ENCODE results near the gene FCHSD2.

The FCHSD2 gene

GRCh38 chr11:73159297-73159696 lies 17.2 kb upstream of the FCHSD2 start:
- H3K27me3 ChIP-seq (ENCODE audit: control insufficient read depth in 1 of 2, insufficient read depth in 2 of 2, low read length in 2 of 2): no peaks in the 10 kb centered on the region
- H3K4me3 ChIP-seq (ENCODE audit: low read length in 2 of 2): no peak overlapping the region
- H3K9me3 ChIP-seq (ENCODE audit: control insufficient read depth in 2 of 2, low read length in 2 of 2): no peaks in the 10 kb centered on the region
- H3K36me3 ChIP-seq (ENCODE audit: control insufficient read depth in 2 of 2, insufficient read depth in 2 of 2, low read length in 2 of 2): no peaks in the 10 kb centered on the region
- no peak overlapping the region for H3K9ac ChIP-seq (ENCODE audit: low read length in 2 of 2)
- H3K4me1 ChIP-seq (ENCODE audit: control insufficient read depth, insufficient read depth, low read length): peaks cover 34% of the 10 kb centered on the region
- no peak overlapping the region for H3K27ac ChIP-seq (ENCODE audit: low read length)

- H3K4me3 ChIP-seq (ENCODE audit: low read length in 2 of 2): no peak overlapping the region
- no peak overlapping the region for H3K9ac ChIP-seq (ENCODE audit: low read length in 2 of 2)
- no peaks in the 10 kb centered on the region for H3K36me3 ChIP-seq (ENCODE audit: control insufficient read depth in 2 of 2, insufficient read depth in 2 of 2, low read length in 2 of 2)
- H3K9me3 ChIP-seq (ENCODE audit: control insufficient read depth in 2 of 2, low read length in 2 of 2): no peaks in the 10 kb centered on the region
- H3K4me1 ChIP-seq (ENCODE audit: control insufficient read depth, insufficient read depth, low read length): peaks cover 35% of the 10 kb centered on the region
- H3K27me3 ChIP-seq (ENCODE audit: control insufficient read depth in 1 of 2, insufficient read depth in 2 of 2, low read length in 2 of 2): no peaks in the 10 kb centered on the region
- H3K27ac ChIP-seq (ENCODE audit: low read length): no peak overlapping the region
These were observed 16.4 kb upstream of the FCHSD2 start for GRCh38 chr11:73158356-73159051.

- H3K27me3 ChIP-seq (ENCODE audit: control insufficient read depth in 1 of 2, insufficient read depth in 2 of 2, low read length in 2 of 2): no peaks in the 10 kb centered on the region
- no peaks in the 10 kb centered on the region for H3K9me3 ChIP-seq (ENCODE audit: control insufficient read depth in 2 of 2, low read length in 2 of 2)
- H3K4me1 ChIP-seq (ENCODE audit: control insufficient read depth, insufficient read depth, low read length): peaks cover 40% of the 10 kb centered on the region
- no peak overlapping the region for H3K9ac ChIP-seq (ENCODE audit: low read length in 2 of 2)
- H3K27ac ChIP-seq (ENCODE audit: low read length): peak overlapping the region; percentile 24
- no peaks in the 10 kb centered on the region for H3K36me3 ChIP-seq (ENCODE audit: control insufficient read depth in 2 of 2, insufficient read depth in 2 of 2, low read length in 2 of 2)
- H3K4me3 ChIP-seq (ENCODE audit: low read length in 2 of 2): peak overlapping the region in 1 of 2 donors; percentile 35
These were observed 15.2 kb upstream of the FCHSD2 start for GRCh38 chr11:73157101-73158010.

- H3K4me3 ChIP-seq (ENCODE audit: low read length in 2 of 2): no peak overlapping the region
- no peaks in the 10 kb centered on the region for H3K9me3 ChIP-seq (ENCODE audit: control insufficient read depth in 2 of 2, low read length in 2 of 2)
- H3K27ac ChIP-seq (ENCODE audit: low read length): no peak overlapping the region
- no peaks in the 10 kb centered on the region for H3K27me3 ChIP-seq (ENCODE audit: control insufficient read depth in 1 of 2, insufficient read depth in 2 of 2, low read length in 2 of 2)
- H3K9ac ChIP-seq (ENCODE audit: low read length in 2 of 2): no peak overlapping the region
- H3K36me3 ChIP-seq (ENCODE audit: control insufficient read depth in 2 of 2, insufficient read depth in 2 of 2, low read length in 2 of 2): no peaks in the 10 kb centered on the region
- peaks cover 40% of the 10 kb centered on the region for H3K4me1 ChIP-seq (ENCODE audit: control insufficient read depth, insufficient read depth, low read length)
These were observed 14.6 kb upstream of the FCHSD2 start for GRCh38 chr11:73156686-73157085.

GRCh38 chr11:73156114-73156513 lies 14.0 kb upstream of the FCHSD2 start:
- Histone ChIP-seq H3K4me1 (ENCODE audit: control insufficient read depth, insufficient read depth, low read length) (peaks cover 40% of the 10 kb centered on the region), H3K9ac (ENCODE audit: low read length in 2 of 2) (no peak overlapping the region)

GRCh38 chr11:73155102-73155501 lies 13.0 kb upstream of the FCHSD2 start:
- Histone ChIP-seq H3K36me3 (ENCODE audit: control insufficient read depth in 2 of 2, insufficient read depth in 2 of 2, low read length in 2 of 2) (no peaks in the 10 kb centered on the region), H3K27me3 (ENCODE audit: control insufficient read depth in 1 of 2, insufficient read depth in 2 of 2, low read length in 2 of 2) (no peaks in the 10 kb centered on the region), H3K9ac (ENCODE audit: low read length in 2 of 2) (no peak overlapping the region), H3K27ac (ENCODE audit: low read length) (no peak overlapping the region), H3K4me1 (ENCODE audit: control insufficient read depth, insufficient read depth, low read length) (peaks cover 40% of the 10 kb centered on the region), H3K9me3 (ENCODE audit: control insufficient read depth in 2 of 2, low read length in 2 of 2) (no peaks in the 10 kb centered on the region), H3K4me3 (ENCODE audit: low read length in 2 of 2) (no peak overlapping the region)

More at GRCh38 chr11:73156114-73156513, 14.0 kb upstream of the FCHSD2 start:
- H3K36me3 ChIP-seq (ENCODE audit: control insufficient read depth in 2 of 2, insufficient read depth in 2 of 2, low read length in 2 of 2): no peaks in the 10 kb centered on the region
- no peak overlapping the region for H3K4me3 ChIP-seq (ENCODE audit: low read length in 2 of 2)
- H3K27me3 ChIP-seq (ENCODE audit: control insufficient read depth in 1 of 2, insufficient read depth in 2 of 2, low read length in 2 of 2): no peaks in the 10 kb centered on the region
- H3K27ac ChIP-seq (ENCODE audit: low read length): no peak overlapping the region
- no peaks in the 10 kb centered on the region for H3K9me3 ChIP-seq (ENCODE audit: control insufficient read depth in 2 of 2, low read length in 2 of 2)

- Histone ChIP-seq H3K4me3 (ENCODE audit: low read length in 2 of 2) (no peak overlapping the region), H3K9me3 (ENCODE audit: control insufficient read depth in 2 of 2, low read length in 2 of 2) (no peaks in the 10 kb centered on the region), H3K27me3 (ENCODE audit: control insufficient read depth in 1 of 2, insufficient read depth in 2 of 2, low read length in 2 of 2) (no peaks in the 10 kb centered on the region), H3K4me1 (ENCODE audit: control insufficient read depth, insufficient read depth, low read length) (peaks cover 37% of the 10 kb centered on the region), H3K27ac (ENCODE audit: low read length) (no peak overlapping the region), H3K36me3 (ENCODE audit: control insufficient read depth in 2 of 2, insufficient read depth in 2 of 2, low read length in 2 of 2) (no peaks in the 10 kb centered on the region), H3K9ac (ENCODE audit: low read length in 2 of 2) (no peak overlapping the region)
These were observed 12.1 kb upstream of the FCHSD2 start for GRCh38 chr11:73154178-73154577.

GRCh38 chr11:73152861-73153483 lies 10.9 kb upstream of the FCHSD2 start:
- H3K4me3 ChIP-seq (ENCODE audit: low read length in 2 of 2): no peak overlapping the region
- peak overlapping the region in 1 of 2 donors; percentile 29 for H3K9ac ChIP-seq (ENCODE audit: low read length in 2 of 2)
- H3K4me1 ChIP-seq (ENCODE audit: control insufficient read depth, insufficient read depth, low read length): peaks cover 40% of the 10 kb centered on the region
- H3K27me3 ChIP-seq (ENCODE audit: control insufficient read depth in 1 of 2, insufficient read depth in 2 of 2, low read length in 2 of 2): no peaks in the 10 kb centered on the region
- no peaks in the 10 kb centered on the region for H3K9me3 ChIP-seq (ENCODE audit: control insufficient read depth in 2 of 2, low read length in 2 of 2)
- no peak overlapping the region for H3K27ac ChIP-seq (ENCODE audit: low read length)
- no peaks in the 10 kb centered on the region for H3K36me3 ChIP-seq (ENCODE audit: control insufficient read depth in 2 of 2, insufficient read depth in 2 of 2, low read length in 2 of 2)

- Histone ChIP-seq H3K9me3 (ENCODE audit: control insufficient read depth in 2 of 2, low read length in 2 of 2) (no peaks in the 10 kb centered on the region), H3K4me3 (ENCODE audit: low read length in 2 of 2) (no peak overlapping the region), H3K36me3 (ENCODE audit: control insufficient read depth in 2 of 2, insufficient read depth in 2 of 2, low read length in 2 of 2) (no peaks in the 10 kb centered on the region), H3K27ac (ENCODE audit: low read length) (no peak overlapping the region), H3K4me1 (ENCODE audit: control insufficient read depth, insufficient read depth, low read length) (peaks cover 40% of the 10 kb centered on the region), H3K27me3 (ENCODE audit: control insufficient read depth in 1 of 2, insufficient read depth in 2 of 2, low read length in 2 of 2) (no peaks in the 10 kb centered on the region), H3K9ac (ENCODE audit: low read length in 2 of 2) (no peak overlapping the region)
These were observed 10.2 kb upstream of the FCHSD2 start for GRCh38 chr11:73152086-73152853.

GRCh38 chr11:73151416-73151815 lies 9.3 kb upstream of the FCHSD2 start:
- Histone ChIP-seq H3K27ac (ENCODE audit: low read length) (no peak overlapping the region), H3K9ac (ENCODE audit: low read length in 2 of 2) (no peak overlapping the region), H3K4me1 (ENCODE audit: control insufficient read depth, insufficient read depth, low read length) (peaks cover 39% of the 10 kb centered on the region), H3K27me3 (ENCODE audit: control insufficient read depth in 1 of 2, insufficient read depth in 2 of 2, low read length in 2 of 2) (no peaks in the 10 kb centered on the region), H3K4me3 (ENCODE audit: low read length in 2 of 2) (no peak overlapping the region), H3K9me3 (ENCODE audit: control insufficient read depth in 2 of 2, low read length in 2 of 2) (no peaks in the 10 kb centered on the region), H3K36me3 (ENCODE audit: control insufficient read depth in 2 of 2, insufficient read depth in 2 of 2, low read length in 2 of 2) (no peaks in the 10 kb centered on the region)

All from stomach smooth muscle (tissue), 2 donors.